Activated CD8-positive, alpha-beta T cell treated with anti-CD3 and anti-CD28 coated beads, Interleukin-2, amount 10 ng/mL, durations not matched to agents 7 days and 5 days (primary cell): ENCODE results near the gene AP3S2. TPM values are rescaled to one million over a fixed set of nuclear protein-coding genes. Genes with fewer than 3 reads are reported as not detected.

ENCODE experiments used
- ATAC-seq: fragments of 150-1000 bp; cut with Tn5 transposase; one replicate; pipeline ENCODE4 v1.10.0; 2021; ENCODE audit warnings: moderate library complexity
- CTCF ChIA-PET: fragments of 350-600 bp; sonication (Branson Sonifier 250); formaldehyde crosslinking; loops from one replicate; lab custom pipeline; 2021; ENCODE audit warnings: antibody characterized with exemption; lab: Charles Lee
- POLR2A ChIA-PET: fragments of 350-600 bp; sonication (Branson Sonifier 250); formaldehyde crosslinking; loops from one replicate; lab custom pipeline; 2021; ENCODE audit warnings: antibody characterized with exemption; lab: Charles Lee
- DNase-seq: peaks from one replicate; pipeline ENCODE4 v3.0.0-alpha.2; 2020
- H3K27ac Mint-ChIP-seq: one replicate; pipeline ENCODE4 v1.8.0; 2021; ENCODE audit warnings: mild to moderate bottlenecking, mixed read lengths
- H3K27me3 Mint-ChIP-seq: one replicate; pipeline ENCODE4 v1.8.0; 2021; ENCODE audit warnings: low read depth, mixed read lengths
- H3K36me3 Mint-ChIP-seq: one replicate; pipeline ENCODE4 v1.8.0; 2021; ENCODE audit warnings: low read depth, mixed read lengths
- H3K4me1 Mint-ChIP-seq: one replicate; pipeline ENCODE4 v1.8.0; 2021; ENCODE audit warnings: low read depth, mixed read lengths
- H3K4me3 Mint-ChIP-seq: one replicate; pipeline ENCODE4 v1.8.0; 2021; ENCODE audit warnings: mild to moderate bottlenecking, mixed read lengths
- H3K9me3 Mint-ChIP-seq: one replicate; pipeline ENCODE4 v1.8.0; 2022; ENCODE audit warnings: mixed read lengths; ENCODE audit not compliant: insufficient read depth
- total RNA-seq, 2 experiments: library from RNA; stranded (reverse); gene quantifications; one replicate each; pipeline ENCODE4 v1.2.3, GENCODE V29; 2021

Gene AP3S2
- total RNA-seq, 2 experiments from 2014 or later: 24.7 to 25.5 TPM

GRCh38 chr15:89802231-89802928 is 91.4 kb downstream of the AP3S2 start:
- Mint-ChIP-seq H3K9me3 (no peaks in the 10 kb centered on the region), H3K36me3 (no peaks in the 10 kb centered on the region), H3K4me3 (no peak overlapping the region), H3K27ac (no peak overlapping the region), H3K4me1 (no peaks in the 10 kb centered on the region), H3K27me3 (no peaks in the 10 kb centered on the region)
- no peak for DNase-seq
- POLR2A ChIA-PET: no interaction called here
- CTCF ChIA-PET: no interaction called here
- no peak for ATAC-seq

GRCh38 chr15:89801471-89802195 is 92.2 kb downstream of the AP3S2 start:
- CTCF ChIA-PET: no interaction called here
- ATAC-seq (no peak), DNase-seq (no peak)
- H3K36me3 Mint-ChIP-seq: no peaks in the 10 kb centered on the region
- H3K9me3 Mint-ChIP-seq: no peaks in the 10 kb centered on the region
- H3K27me3 Mint-ChIP-seq: no peaks in the 10 kb centered on the region
- H3K27ac Mint-ChIP-seq: no peak overlapping the region
- no peaks in the 10 kb centered on the region for H3K4me1 Mint-ChIP-seq
- H3K4me3 Mint-ChIP-seq: no peak overlapping the region
- POLR2A ChIA-PET: no interaction called here

- Mint-ChIP-seq H3K27ac (no peak overlapping the region), H3K27me3 (peaks cover 7% of the 10 kb centered on the region), H3K4me1 (no peaks in the 10 kb centered on the region), H3K9me3 (no peaks in the 10 kb centered on the region), H3K36me3 (no peaks in the 10 kb centered on the region), H3K4me3 (no peak overlapping the region)
- POLR2A ChIA-PET: no interaction called here
- no peak for DNase-seq
- CTCF ChIA-PET: no interaction called here
- no peak for ATAC-seq
Measured at GRCh38 chr15:89799918-89800498, 93.8 kb downstream of the AP3S2 start.

GRCh38 chr15:89799011-89799911 is 94.5 kb downstream of the AP3S2 start:
- CTCF ChIA-PET: interaction anchor here (1.1 kb wide), 1 partner anchor 38 kb away, joined by 4 read pairs; no protein-coding TSS in a partner anchor
- DNase-seq: no peak

GRCh38 chr15:89797678-89798201 is 96.1 kb downstream of the AP3S2 start:
- CTCF ChIA-PET: no interaction called here
- H3K27me3 Mint-ChIP-seq: peaks cover 11% of the 10 kb centered on the region

More at GRCh38 chr15:89799011-89799911, 94.5 kb downstream of the AP3S2 start:
- H3K27me3 Mint-ChIP-seq: peaks cover 11% of the 10 kb centered on the region
- POLR2A ChIA-PET: no interaction called here
- H3K9me3 Mint-ChIP-seq: no peaks in the 10 kb centered on the region
- H3K36me3 Mint-ChIP-seq: no peaks in the 10 kb centered on the region
- no peak overlapping the region for H3K4me3 Mint-ChIP-seq
- H3K4me1 Mint-ChIP-seq: no peaks in the 10 kb centered on the region
- H3K27ac Mint-ChIP-seq: no peak overlapping the region
- ATAC-seq: no peak

GRCh38 chr15:89795996-89796395 is 97.8 kb downstream of the AP3S2 start:
- POLR2A ChIA-PET: no interaction called here
- Mint-ChIP-seq H3K27me3 (peaks cover 11% of the 10 kb centered on the region), H3K36me3 (no peaks in the 10 kb centered on the region), H3K4me3 (no peak overlapping the region), H3K4me1 (no peaks in the 10 kb centered on the region), H3K27ac (no peak overlapping the region), H3K9me3 (no peaks in the 10 kb centered on the region)
- ATAC-seq: no peak
- DNase-seq: no peak
- CTCF ChIA-PET: interaction anchor here (0.9 to 1.2 kb wide), 2 partner anchors 36 to 79 kb away, joined by 3 read pairs; no protein-coding TSS in a partner anchor

More at GRCh38 chr15:89797678-89798201, 96.1 kb downstream of the AP3S2 start:
- no peak overlapping the region for H3K27ac Mint-ChIP-seq
- ATAC-seq (no peak), DNase-seq (no peak)
- no peaks in the 10 kb centered on the region for H3K36me3 Mint-ChIP-seq
- H3K4me1 Mint-ChIP-seq: no peaks in the 10 kb centered on the region
- POLR2A ChIA-PET: no interaction called here
- no peak overlapping the region for H3K4me3 Mint-ChIP-seq
- no peaks in the 10 kb centered on the region for H3K9me3 Mint-ChIP-seq

- ChIA-PET POLR2A (interaction anchor here (0.7 kb wide), 1 partner anchor 9 kb away, joined by 3 read pairs; no protein-coding TSS in a partner anchor), CTCF (interaction anchor here (0.9 kb wide), 1 partner anchor 55 kb away, joined by 3 read pairs; no protein-coding TSS in a partner anchor)
- no peak for ATAC-seq
- Mint-ChIP-seq H3K4me3 (no peak overlapping the region), H3K27ac (no peak overlapping the region), H3K36me3 (no peaks in the 10 kb centered on the region), H3K9me3 (no peaks in the 10 kb centered on the region), H3K27me3 (peaks cover 11% of the 10 kb centered on the region), H3K4me1 (no peaks in the 10 kb centered on the region)
- DNase-seq: no peak
Measured at GRCh38 chr15:89794627-89795241, 99.1 kb downstream of the AP3S2 start.

- ATAC-seq: no peak
- CTCF ChIA-PET: no interaction called here
Measured at GRCh38 chr15:89792106-89792805, 101.5 kb downstream of the AP3S2 start.

GRCh38 chr15:89790661-89791060 is 103.1 kb downstream of the AP3S2 start:
- Mint-ChIP-seq H3K4me3 (no peak overlapping the region), H3K27me3 (peaks cover 14% of the 10 kb centered on the region), H3K27ac (no peak overlapping the region), H3K4me1 (no peaks in the 10 kb centered on the region), H3K36me3 (no peaks in the 10 kb centered on the region), H3K9me3 (no peaks in the 10 kb centered on the region)
- POLR2A ChIA-PET: no interaction called here
- no peak for DNase-seq
- CTCF ChIA-PET: interaction anchor here (1.3 kb wide), 1 partner anchor 51 kb away, joined by 3 read pairs; no protein-coding TSS in a partner anchor
- ATAC-seq: no peak

More at GRCh38 chr15:89792106-89792805, 101.5 kb downstream of the AP3S2 start:
- no peak for DNase-seq
- no peaks in the 10 kb centered on the region for H3K9me3 Mint-ChIP-seq
- H3K4me1 Mint-ChIP-seq: no peaks in the 10 kb centered on the region
- POLR2A ChIA-PET: no interaction called here
- H3K36me3 Mint-ChIP-seq: no peaks in the 10 kb centered on the region
- no peak overlapping the region for H3K4me3 Mint-ChIP-seq
- peaks cover 15% of the 10 kb centered on the region for H3K27me3 Mint-ChIP-seq
- H3K27ac Mint-ChIP-seq: no peak overlapping the region

GRCh38 chr15:89790206-89790605 is 103.6 kb downstream of the AP3S2 start:
- Mint-ChIP-seq H3K4me1 (no peaks in the 10 kb centered on the region), H3K9me3 (no peaks in the 10 kb centered on the region), H3K4me3 (no peak overlapping the region), H3K36me3 (no peaks in the 10 kb centered on the region), H3K27me3 (peaks cover 10% of the 10 kb centered on the region), H3K27ac (no peak overlapping the region)
- ChIA-PET CTCF (no interaction called here), POLR2A (no interaction called here)
- ATAC-seq (no peak), DNase-seq (no peak)
